GM19372 (cell line): Measurements from ENCODE around the gene CACNG3.
"Not testable (repeated sequence)": the region's sequence is repeated elsewhere in the genome, so short reads cannot be mapped to it uniquely, and the experiment has no call there.

Source experiments
- ATAC-seq: cut with Tn5 transposase; IDR thresholded peaks from one replicate; pipeline ENCODE4 v1.9.1; 2021; ENCODE audit warnings: mild to moderate bottlenecking, low read depth, moderate library complexity; ENCODE audit not compliant: unreplicated experiment

The CACNG3 gene

GRCh38 chr16:24255456-24256371, at the start of gene CACNG3:
Gene CACNG3 (plus strand): TSS chr16:24256335. CDS start chr16:24256755, 420 bp downstream.
- ATAC-seq = no peak

DNA sequence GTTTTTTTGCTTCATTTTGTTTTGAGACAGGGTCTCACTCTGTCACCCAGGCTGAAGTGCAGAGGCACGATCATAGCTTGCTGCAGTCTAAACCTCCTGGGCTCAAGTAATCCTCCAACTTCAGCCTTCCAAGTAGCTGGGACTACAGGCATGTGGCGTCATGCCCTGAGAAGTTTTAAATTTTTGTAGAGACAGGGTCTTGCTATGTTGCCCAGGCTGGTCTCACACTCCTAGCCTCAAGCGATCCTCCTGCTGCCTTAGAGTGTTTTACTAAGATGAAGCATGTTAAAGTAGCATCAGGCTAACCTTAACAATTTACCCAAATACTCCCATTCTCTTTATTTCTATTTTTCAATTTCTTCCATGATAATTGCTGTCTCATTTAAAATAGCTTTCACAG, 49.2 kb upstream of the CACNG3 start:
- ATAC-seq = no peak

DNA sequence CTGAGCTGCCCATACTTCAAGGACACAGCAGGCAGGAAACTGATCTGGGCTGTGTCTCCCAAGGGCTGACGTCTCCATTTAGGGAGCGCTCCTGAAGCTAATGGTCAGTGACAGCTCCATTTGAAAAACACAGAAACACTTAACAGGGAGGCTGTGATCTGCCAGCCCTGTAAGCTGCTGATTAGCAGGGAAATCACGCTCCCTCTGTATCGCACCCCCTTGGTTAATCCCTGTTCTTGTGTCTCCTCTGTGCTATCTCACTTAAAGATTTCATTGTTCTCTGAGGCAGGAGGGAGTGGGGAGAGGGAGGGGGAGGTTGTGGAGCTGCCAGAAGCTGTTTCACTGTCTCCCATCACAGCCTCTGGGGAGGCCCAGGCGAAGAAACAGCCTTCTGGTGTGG, 47.4 kb upstream of the CACNG3 start:
- no peak for ATAC-seq

GRCh38 chr16:24214992-24215391, 41.1 kb upstream of the CACNG3 start:
- ATAC-seq = no peak

- ATAC-seq = no peak
Measured at GRCh38 chr16:24216961-24217360, 39.2 kb upstream of the CACNG3 start.

DNA sequence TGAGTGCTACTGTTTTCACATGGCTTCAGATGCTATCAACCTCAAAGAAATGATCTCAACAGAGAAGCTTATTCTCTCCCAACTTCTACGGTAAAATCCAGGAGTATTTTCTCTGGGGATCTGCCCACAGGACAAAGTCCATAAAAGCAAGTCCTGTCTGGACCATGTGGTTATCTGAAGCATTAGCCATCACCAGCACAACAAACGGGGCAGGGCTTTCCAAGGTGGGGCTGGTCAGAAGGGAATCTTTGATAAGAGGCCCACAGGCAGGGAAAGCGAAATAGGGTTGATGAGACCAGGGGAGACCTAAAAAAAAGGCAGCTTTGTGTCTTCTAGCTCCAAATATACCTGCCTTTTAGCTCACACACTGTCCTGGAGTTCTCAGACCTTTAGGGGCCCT, 38.7 kb upstream of the CACNG3 start:
- no peak for ATAC-seq

GRCh38 chr16:24218299-24218698, 37.8 kb upstream of the CACNG3 start:
- ATAC-seq = no peak

DNA sequence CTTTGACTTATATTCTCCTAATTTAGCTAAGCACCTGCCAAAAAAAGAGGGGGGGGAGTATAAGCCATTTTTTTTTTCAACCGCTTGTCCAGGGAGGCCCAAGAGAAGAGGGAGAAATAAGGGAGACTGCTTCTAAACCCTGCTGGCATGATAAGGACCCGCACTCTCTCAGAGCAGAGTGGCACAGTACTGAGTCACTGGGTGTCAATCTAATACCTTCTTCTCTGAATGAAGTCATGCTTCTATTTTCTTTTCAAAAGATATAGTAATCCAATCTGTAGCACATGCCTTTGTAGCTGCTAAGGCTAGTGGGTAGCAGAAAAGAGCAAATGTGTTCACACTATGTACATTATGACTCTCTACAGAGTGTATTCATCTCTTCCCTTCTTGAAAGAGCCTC, 34.9 kb upstream of the CACNG3 start:
- ATAC-seq = no peak

DNA sequence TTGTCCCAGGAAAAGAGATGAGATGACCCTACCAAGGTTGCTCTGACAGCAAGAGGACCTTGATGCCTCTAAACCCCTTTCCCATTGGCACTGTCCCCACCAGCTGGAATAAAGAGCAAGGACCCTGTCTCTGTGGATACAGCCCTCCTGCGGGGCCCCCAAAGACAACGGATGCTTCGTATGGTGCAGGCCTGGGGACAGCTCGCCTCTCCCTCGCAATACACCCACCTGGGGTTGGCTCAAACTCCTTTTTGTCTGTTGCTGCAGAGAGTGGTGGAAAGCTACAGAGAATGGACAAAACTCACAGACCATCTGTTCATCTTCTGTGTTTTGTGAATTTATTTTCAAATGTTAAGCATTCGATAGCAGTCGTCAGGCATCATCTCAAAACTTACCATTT, 27.6 kb upstream of the CACNG3 start:
- ATAC-seq = no peak

GRCh38 chr16:24232936-24233335, 23.2 kb upstream of the CACNG3 start:
- ATAC-seq = no peak

GRCh38 chr16:24234737-24235136, 21.4 kb upstream of the CACNG3 start:
- ATAC-seq = no peak

DNA sequence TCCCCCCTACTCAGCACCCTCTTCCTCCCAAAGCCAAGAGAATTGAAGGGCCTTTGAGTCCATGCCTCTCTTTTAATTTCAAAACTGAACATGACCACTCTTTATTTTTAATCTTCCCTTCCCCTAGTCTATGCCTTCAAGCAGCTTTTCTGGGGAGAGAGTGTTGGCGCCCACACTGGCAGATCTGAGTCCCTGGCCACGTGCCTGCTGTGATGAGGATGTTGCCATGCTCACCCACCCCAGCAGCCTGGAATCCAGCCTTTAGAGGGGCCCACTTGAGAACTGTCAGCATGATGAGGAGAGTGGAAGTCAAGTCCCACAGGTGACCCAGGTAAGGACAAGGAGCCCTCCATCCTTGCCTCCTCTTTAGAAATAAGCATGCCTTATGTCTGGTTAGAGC, 20.3 kb upstream of the CACNG3 start:
- no peak for ATAC-seq

DNA sequence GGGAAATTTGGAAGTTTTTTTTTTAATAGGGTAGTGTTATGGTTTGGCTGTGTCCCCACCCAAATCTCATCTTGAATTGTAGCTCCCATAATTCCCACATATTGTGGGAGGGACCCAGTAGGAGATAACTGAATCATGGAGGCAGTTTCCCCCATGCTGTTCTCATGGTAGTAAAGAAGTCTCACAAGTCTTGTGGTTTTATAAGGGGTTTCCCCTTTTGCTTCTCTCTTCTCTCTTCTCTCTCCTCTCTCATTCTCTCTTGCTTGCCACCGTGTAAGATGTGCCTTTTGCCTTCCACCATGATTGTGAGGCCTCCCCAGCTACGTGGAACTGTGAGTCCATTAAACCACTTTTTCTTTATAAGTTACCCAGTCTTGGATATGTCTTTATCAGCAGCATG, 17.3 kb upstream of the CACNG3 start:
- not testable (repeated sequence) for ATAC-seq

DNA sequence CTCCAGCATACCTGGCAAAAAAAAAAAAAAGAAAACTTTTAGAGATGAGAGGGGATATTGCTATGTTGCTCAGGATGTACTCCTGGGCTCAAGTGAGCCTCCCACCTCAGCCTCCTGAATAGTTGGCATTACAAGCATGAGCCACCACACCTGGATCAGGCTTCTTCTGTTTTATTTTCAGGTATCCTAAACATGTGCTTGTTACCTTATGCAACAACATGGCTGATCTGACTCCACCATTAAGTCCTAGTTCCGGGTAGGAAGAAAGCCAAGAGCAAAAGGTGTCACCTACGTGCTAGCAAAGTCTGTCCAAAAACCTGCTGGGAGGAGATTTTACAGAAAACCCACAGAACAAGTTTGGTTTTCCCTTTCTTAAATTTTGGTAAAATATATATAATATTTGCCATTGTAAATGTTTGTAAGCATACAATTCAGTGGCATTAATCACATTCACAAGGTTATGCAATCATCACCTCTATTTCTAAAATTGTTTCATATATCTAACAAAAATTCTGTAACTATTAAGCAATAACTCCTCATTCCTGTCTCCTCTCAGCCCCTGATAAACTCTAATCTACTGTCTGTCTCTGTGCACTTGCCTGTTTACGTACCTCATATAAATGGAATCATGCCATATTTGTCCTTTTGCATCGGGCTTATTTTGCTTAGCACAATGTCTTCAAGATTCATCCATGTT, 9.1 kb upstream of the CACNG3 start:
- ATAC-seq = no peak

DNA sequence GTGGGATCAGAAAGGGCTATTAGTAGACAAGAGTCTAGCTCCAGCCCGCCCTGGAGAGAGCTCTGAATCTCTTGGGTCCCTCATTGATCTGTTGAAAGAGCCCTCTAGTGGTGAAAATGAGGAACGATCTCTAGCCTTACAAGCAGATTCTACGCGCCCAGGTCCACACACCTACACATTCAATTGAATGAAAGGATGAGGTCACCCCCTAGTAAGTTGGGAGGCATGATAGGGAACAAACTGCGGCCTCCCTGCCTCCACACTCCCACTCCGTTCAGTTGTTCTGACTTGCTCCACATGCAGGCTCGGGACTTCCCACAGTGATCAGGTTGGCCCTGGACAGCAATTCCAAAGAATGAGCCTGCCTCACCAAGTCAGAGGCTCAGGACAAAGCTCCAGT, 2.9 kb upstream of the CACNG3 start:
- ATAC-seq = no peak

GRCh38 chr16:24257958-24258357, 1.8 kb downstream of the CACNG3 start:
- ATAC-seq = no peak

- no peak for ATAC-seq
Measured at GRCh38 chr16:24258791-24259190, 2.7 kb downstream of the CACNG3 start.

DNA sequence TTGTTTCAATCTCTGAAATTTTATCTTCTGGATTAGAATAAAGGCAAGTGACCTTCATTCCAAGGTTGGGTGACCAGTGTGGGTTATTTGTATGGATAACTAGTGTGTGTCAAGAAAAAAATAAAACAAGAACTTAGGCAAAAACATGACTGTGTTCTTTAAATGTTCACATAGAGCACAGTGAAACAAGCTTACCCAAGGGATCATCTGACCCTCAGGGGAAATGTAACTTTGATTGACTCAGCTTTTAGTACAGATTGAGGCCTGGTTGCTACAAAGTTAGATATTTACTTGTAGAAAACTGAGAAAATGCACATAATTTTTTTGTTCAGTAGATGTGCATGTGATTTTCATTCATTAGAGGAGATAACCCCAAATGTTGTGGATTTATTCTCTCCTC, 6.7 kb downstream of the CACNG3 start:
- no peak for ATAC-seq

DNA sequence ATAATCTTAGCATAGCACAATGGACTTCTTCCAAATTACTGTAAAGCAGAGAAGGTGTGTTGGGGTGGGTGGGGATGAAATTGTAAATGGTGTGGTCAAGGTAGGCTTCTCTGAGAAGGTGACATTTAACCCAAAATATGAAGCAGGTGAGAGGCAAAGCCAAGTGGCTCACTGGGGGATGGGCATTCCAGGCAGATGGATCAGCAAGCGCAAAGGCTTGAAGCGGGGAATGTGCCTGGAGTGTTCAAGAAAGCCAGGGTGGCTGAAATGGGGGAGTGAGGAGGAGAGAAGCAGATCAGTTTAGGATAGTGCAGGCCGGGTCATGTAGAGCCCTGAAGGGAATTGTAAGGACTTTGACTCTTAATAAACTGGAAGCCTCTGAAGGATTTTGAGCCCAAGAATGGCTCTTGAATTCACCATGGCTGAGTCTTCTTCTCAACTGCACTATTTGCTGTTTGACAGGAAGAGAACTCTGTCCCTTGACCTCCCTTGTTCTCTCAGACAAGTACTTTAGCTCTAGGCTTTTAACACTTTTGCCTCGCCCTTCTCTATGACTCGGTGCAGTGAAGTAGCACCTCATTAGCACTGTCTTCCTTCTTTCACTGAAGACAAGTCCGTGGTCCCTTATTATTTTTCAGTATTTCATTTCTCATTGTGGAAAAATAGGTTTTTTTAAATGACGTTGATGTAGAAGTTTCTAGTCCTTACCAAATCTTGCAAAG, 14.7 kb downstream of the CACNG3 start:
- ATAC-seq = no peak

GRCh38 chr16:24272379-24272778, 16.2 kb downstream of the CACNG3 start:
- ATAC-seq = no peak

DNA sequence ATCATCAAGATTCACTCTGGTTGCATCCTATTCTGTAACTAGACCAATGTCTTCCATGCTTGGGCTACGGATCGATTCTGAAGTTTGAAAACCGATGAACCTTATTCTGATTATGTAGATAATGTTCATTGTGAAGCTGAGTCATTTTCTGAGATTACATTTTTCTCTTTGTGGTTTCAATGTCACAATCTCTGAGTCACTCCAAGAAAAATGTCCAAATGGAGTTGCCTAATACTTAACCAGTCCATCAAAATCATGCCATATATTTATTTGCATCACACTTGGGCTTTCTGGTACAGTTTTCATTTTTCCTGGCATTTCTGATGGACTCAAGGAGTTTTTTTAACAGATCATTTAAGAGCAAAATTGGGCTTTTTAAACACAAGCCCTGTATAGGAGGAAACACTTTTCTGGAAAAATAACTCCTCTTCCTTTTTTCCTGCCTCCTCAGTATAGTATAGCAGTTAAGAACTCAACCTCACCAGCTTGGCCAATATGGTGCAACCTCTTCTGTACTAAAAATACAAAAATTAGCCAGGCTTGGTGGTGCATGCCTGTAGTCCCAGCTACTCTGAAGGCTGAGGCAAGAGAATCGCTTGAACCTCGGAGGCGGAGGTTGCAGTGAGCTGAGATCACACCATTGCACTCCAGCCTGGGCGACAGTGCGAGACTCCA, 17.5 kb downstream of the CACNG3 start:
- ATAC-seq = no peak
